ENCODE data around the gene ST3GAL3. TPM values are rescaled to one million over a fixed set of nuclear protein-coding genes. Genes with fewer than 3 reads are reported as not detected.

The ST3GAL3 gene
- polyA plus RNA-seq, 1 of the 3 experiments (the other 2 are of a cell fraction), result 20.6 TPM

GRCh38 chr1:43953361-43953760, 246.0 kb downstream of the ST3GAL3 start:
- POLR2A ChIA-PET, result no interaction called here

GRCh38 chr1:43954036-43954435, 246.7 kb downstream of the ST3GAL3 start:
- CTCF ChIA-PET, result interaction anchor here (1.2 kb wide), 1 partner anchor 38 kb away, joined by 3 read pairs; the partner anchor contains the start of gene CCDC24
- TF ChIP-seq, protein P1, sequence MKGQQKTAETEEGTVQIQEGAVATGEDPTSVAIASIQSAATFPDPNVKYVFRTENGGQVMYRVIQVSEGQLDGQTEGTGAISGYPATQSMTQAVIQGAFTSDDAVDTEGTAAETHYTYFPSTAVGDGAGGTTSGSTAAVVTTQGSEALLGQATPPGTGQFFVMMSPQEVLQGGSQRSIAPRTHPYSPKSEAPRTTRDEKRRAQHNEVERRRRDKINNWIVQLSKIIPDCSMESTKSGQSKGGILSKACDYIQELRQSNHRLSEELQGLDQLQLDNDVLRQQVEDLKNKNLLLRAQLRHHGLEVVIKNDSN (IDR thresholded peaks at IDR 0.05; ENCODE audit: borderline replicate concordance, low read depth), result no peak
- TF ChIP-seq SIN3A (IDR thresholded peaks at IDR 0.05; ENCODE audit: borderline replicate concordance, low read depth, low read length) (no peak), NFIC (IDR thresholded peaks at IDR 0.05; ENCODE audit: borderline replicate concordance) (no peak), CHD2 (IDR thresholded peaks at IDR 0.05; ENCODE audit: low read length, partially characterized antibody) (no peak), POLR2AphosphoS5 (IDR thresholded peaks at IDR 0.05; ENCODE audit: low read depth, low read length) (no peak), GATA2 (CRISPR knock-in tag; IDR thresholded peaks at IDR 0.05) (no peak), ELF1 (IDR thresholded peaks at IDR 0.05) (no peak), TEAD4 (IDR thresholded peaks at IDR 0.05; ENCODE audit: borderline replicate concordance, insufficient read depth) (no peak), MXI1 (IDR thresholded peaks at IDR 0.05; ENCODE audit: low read depth, low read length) (no peak), FOXJ3 (CRISPR knock-in tag; IDR thresholded peaks at IDR 0.05) (no peak), RFX5 (IDR thresholded peaks at IDR 0.05; ENCODE audit: low read length) (no peak), SMC3 (IDR thresholded peaks at IDR 0.05; ENCODE audit: low read depth, low read length) (no peak), RAD21 (IDR thresholded peaks at IDR 0.05; ENCODE audit: low read length) (no peak), TAF1 (IDR thresholded peaks at IDR 0.05; ENCODE audit: borderline replicate concordance, low read depth, low read length) (no peak), IRF3 (IDR thresholded peaks at IDR 0.05; ENCODE audit: low read depth, low read length) (no peak), YY1 (IDR thresholded peaks at IDR 0.05; ENCODE audit: low read depth) (no peak)
- TF ChIP-seq, protein P2, sequence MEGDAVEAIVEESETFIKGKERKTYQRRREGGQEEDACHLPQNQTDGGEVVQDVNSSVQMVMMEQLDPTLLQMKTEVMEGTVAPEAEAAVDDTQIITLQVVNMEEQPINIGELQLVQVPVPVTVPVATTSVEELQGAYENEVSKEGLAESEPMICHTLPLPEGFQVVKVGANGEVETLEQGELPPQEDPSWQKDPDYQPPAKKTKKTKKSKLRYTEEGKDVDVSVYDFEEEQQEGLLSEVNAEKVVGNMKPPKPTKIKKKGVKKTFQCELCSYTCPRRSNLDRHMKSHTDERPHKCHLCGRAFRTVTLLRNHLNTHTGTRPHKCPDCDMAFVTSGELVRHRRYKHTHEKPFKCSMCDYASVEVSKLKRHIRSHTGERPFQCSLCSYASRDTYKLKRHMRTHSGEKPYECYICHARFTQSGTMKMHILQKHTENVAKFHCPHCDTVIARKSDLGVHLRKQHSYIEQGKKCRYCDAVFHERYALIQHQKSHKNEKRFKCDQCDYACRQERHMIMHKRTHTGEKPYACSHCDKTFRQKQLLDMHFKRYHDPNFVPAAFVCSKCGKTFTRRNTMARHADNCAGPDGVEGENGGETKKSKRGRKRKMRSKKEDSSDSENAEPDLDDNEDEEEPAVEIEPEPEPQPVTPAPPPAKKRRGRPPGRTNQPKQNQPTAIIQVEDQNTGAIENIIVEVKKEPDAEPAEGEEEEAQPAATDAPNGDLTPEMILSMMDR (IDR thresholded peaks at IDR 0.05), result no peak

More at GRCh38 chr1:43953361-43953760, 246.0 kb downstream of the ST3GAL3 start:
- Histone ChIP-seq H3K4me2 (no peak overlapping the region), H3K27me3 (ENCODE audit: insufficient read depth) (no peaks in the 10 kb centered on the region), H3K27ac (ENCODE audit: low read depth in 2 of 2, low read length in 1 of 2) (no peak overlapping the region), H3K36me3 (replicated peaks in 1 of 2; ENCODE audit: control insufficient read depth in 1 of 2, insufficient read depth in 2 of 2, low read length in 1 of 2) (peaks cover 0 to 39% of the 10 kb centered on the region in 2 experiments), H3K4me1 (ENCODE audit: control insufficient read depth in 1 of 2, insufficient read depth in 2 of 2, low read depth in 1 of 2, low read length in 1 of 2) (peaks cover 4 to 14% of the 10 kb centered on the region in 2 experiments), H3K4me3 (ENCODE audit: low read depth in 2 of 2, low read length in 1 of 2) (no peak overlapping the region), H3K9me2 (no peaks in the 10 kb centered on the region), H3K79me2 (ENCODE audit: insufficient read depth) (peaks cover under 1% of the 10 kb centered on the region; the same call in 1 of the 2 replicates), H3K9me3 (no peaks in the 10 kb centered on the region), H3K9ac (no peak overlapping the region), H2AFZ (ENCODE audit: low read depth) (no peak overlapping the region), H4K20me1 (ENCODE audit: insufficient read depth) (peaks cover 6% of the 10 kb centered on the region; the same call in 1 of the 2 replicates), H3F3A (replicated peaks; ENCODE audit: insufficient read depth) (no peaks in the 10 kb centered on the region)
- no peak for DNase-seq
- CTCF ChIA-PET, result interaction anchor here (0.7 to 1.3 kb wide), 5 partner anchors 19 to 423 kb away, joined by 3 read pairs; partner anchors contain the start of gene CCDC24
- TF ChIP-seq GATA2 (CRISPR knock-in tag; IDR thresholded peaks at IDR 0.05), result no peak
- TF ChIP-seq ZBTB33 (IDR thresholded peaks at IDR 0.05; ENCODE audit: borderline replicate concordance, low read depth), result no peak
- TF ChIP-seq GABPA (IDR thresholded peaks at IDR 0.05; ENCODE audit: low read depth), result no peak
- no peak for TF ChIP-seq SMC3 (IDR thresholded peaks at IDR 0.05; ENCODE audit: low read depth, low read length)
- TF ChIP-seq NFIC (IDR thresholded peaks at IDR 0.05; ENCODE audit: borderline replicate concordance), result no peak
- WGBS (ENCODE audit: low lambda C conversion rate), result 84% methylated on average over 3 of the region's 3 CpGs

More at GRCh38 chr1:43954036-43954435, 246.7 kb downstream of the ST3GAL3 start:
- no peaks in the 10 kb centered on the region for H3K9me3 ChIP-seq
- no peak for DNase-seq
- peaks cover 6% of the 10 kb centered on the region; the same call in 1 of the 2 replicates for H4K20me1 ChIP-seq (ENCODE audit: insufficient read depth)
- POLR2A ChIA-PET, result no interaction called here
- H3K9ac ChIP-seq, result no peak overlapping the region
- no peak overlapping the region for H3K4me3 ChIP-seq (ENCODE audit: low read depth in 2 of 2, low read length in 1 of 2)
- peaks cover 0 to 7% of the 10 kb centered on the region in 2 experiments; a peak in 1 of 4 replicates for H3K4me1 ChIP-seq (ENCODE audit: control insufficient read depth in 1 of 2, insufficient read depth in 2 of 2, low read depth in 1 of 2, low read length in 1 of 2)
- no peak overlapping the region for H3K27ac ChIP-seq (ENCODE audit: low read depth in 2 of 2, low read length in 1 of 2)
- no peaks in the 10 kb centered on the region for H3K9me2 ChIP-seq
- H3F3A ChIP-seq (replicated peaks; ENCODE audit: insufficient read depth), result no peaks in the 10 kb centered on the region
- no peaks in the 10 kb centered on the region for H3K27me3 ChIP-seq (ENCODE audit: insufficient read depth)
- H2AFZ ChIP-seq (ENCODE audit: low read depth), result no peak overlapping the region
- 70% methylated on average over 2 of the region's 5 CpGs for WGBS (ENCODE audit: low lambda C conversion rate)
- no peak overlapping the region for H3K4me2 ChIP-seq
- H3K79me2 ChIP-seq (ENCODE audit: insufficient read depth), result no peaks in the 10 kb centered on the region; the same call in 1 of the 2 replicates
- H3K36me3 ChIP-seq (replicated peaks in 1 of 2; ENCODE audit: control insufficient read depth in 1 of 2, insufficient read depth in 2 of 2, low read length in 1 of 2), result peaks cover 0 to 44% of the 10 kb centered on the region in 2 experiments

Measured in SK-N-SH (cell line).